ENCODE data around the gene FAM9A. TPM values are rescaled to one million over a fixed set of nuclear protein-coding genes. Genes with fewer than 3 reads are reported as not detected.
"Not testable (repeated sequence)": the region's sequence is repeated elsewhere in the genome, so short reads cannot be mapped to it uniquely, and the experiment has no call there.

FAM9A gene
- total RNA-seq, 2 donors from 2014 or later: not detected

DNA sequence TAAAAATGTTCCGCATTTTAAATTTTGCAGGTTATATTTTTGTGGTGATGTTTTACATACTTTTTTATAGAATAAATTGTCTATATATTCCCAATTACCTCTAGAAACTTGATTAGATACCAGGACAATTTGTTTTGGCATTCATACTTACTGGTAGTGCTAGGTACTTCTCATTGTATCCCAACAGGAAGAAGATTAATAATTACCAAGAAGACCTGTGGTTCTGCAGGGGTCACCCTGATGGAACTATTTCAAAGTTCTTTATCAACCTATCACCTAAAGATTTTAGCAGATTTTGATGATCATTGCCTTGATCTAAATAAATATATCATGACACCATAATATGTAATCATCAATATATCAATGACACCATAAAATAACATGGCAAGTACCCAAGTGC, 22.5 kb upstream of the FAM9A start:
- ATAC-seq (no peak), DNase-seq (ENCODE audit: low spot score) (no peak)
- Mint-ChIP-seq H3K27ac (no peak overlapping the region), H3K27me3 (peaks cover 14 to 23% of the 10 kb centered on the region in 2 donors), H3K4me1 (ENCODE audit: low read depth in 2 of 2) (no peaks in the 10 kb centered on the region), H3K36me3 (no peaks in the 10 kb centered on the region), H3K9me3 (no peaks in the 10 kb centered on the region), H3K4me3 (no peak overlapping the region)

DNA sequence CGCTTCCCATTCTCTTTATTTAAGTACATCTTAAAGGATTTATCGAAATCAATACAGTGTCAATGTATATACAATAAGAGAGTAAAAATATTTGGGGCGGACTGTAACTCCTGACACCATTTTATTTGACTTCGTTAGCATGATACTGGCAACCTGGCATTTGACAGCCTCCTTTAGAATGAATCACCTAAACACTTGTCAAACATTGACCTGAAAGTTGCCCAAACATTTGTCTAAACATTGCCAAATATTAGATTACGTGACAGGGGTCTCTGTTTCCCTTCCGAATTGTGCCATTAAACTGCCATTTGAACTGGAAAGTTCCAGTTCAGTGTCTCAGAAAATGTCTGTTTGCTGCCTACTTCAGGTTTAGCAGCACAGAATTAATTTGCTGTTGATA, 20.8 kb upstream of the FAM9A start:
- H3K27ac Mint-ChIP-seq: no peak overlapping the region
- DNase-seq (ENCODE audit: low spot score): no peak
- no peaks in the 10 kb centered on the region for H3K36me3 Mint-ChIP-seq
- no peaks in the 10 kb centered on the region for H3K9me3 Mint-ChIP-seq
- H3K4me1 Mint-ChIP-seq (ENCODE audit: low read depth in 2 of 2): no peaks in the 10 kb centered on the region
- H3K27me3 Mint-ChIP-seq: peaks cover 14 to 25% of the 10 kb centered on the region in 2 donors
- H3K4me3 Mint-ChIP-seq: no peak overlapping the region
- no peak for ATAC-seq

DNA sequence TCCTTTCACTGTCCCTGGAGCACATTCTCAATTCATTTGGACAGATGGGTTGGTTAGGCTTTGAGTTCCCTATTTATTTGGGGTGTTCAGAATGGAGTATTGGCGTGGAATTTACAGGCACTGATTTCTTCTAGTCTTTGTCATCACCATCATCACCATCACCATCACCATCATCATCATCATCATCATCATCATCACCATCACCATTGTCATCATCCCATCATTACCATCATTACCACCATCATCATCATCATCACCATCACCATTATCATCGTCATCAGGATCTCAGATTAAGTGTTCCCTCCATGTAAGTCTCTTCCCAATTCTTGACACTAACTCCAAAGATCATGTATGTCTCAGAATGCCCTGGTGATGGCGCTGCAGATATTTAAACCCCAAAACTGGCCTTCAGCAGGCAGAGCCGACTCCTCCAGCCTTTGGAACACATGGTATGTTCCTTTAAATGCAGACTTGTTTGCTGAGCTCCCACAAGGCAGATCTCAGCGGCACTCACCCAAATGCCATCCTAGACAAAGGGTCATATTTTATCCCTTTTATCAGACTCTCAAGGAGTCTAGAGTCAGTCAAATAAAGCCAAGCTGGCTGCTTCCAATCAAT, 19.8 kb upstream of the FAM9A start:
- Mint-ChIP-seq H3K9me3 (no peaks in the 10 kb centered on the region), H3K4me3 (no peak overlapping the region), H3K27ac (no peak overlapping the region), H3K4me1 (ENCODE audit: low read depth in 2 of 2) (no peaks in the 10 kb centered on the region), H3K27me3 (peaks cover 14 to 25% of the 10 kb centered on the region in 2 donors), H3K36me3 (no peaks in the 10 kb centered on the region)
- no peak for ATAC-seq
- no peak for DNase-seq (ENCODE audit: low spot score)

DNA sequence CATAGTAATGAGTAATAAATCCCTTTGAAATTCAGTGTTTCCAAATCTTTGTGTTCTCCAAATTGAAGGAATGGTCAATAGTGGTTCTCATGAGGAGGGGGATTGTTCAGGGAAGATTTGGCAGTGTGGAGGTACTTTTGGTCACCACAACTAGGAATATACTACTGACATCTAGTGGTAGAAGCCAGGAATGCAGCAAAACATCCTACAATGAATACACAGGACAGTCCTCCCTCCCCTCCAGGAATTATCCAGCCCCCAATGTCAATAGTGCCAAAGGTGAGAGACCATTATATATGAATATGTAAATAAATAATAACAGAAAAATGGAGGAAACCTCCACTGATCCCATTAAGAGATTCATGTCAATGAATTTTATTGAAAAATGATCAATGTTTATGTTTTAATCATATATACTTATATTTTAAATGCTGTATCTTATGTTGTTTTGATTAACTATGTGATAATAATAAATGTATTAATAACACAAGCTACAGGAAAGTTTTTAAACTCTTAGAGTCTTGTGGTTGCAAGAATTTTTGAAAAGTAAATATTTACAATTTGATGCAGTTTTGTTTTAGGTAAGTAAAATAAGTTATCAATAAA, 14.4 kb upstream of the FAM9A start:
- no peaks in the 10 kb centered on the region for H3K4me1 Mint-ChIP-seq (ENCODE audit: low read depth in 2 of 2)
- no peak overlapping the region for H3K27ac Mint-ChIP-seq
- H3K4me3 Mint-ChIP-seq: no peak overlapping the region
- no peak for DNase-seq (ENCODE audit: low spot score)
- H3K36me3 Mint-ChIP-seq: no peaks in the 10 kb centered on the region
- no peaks in the 10 kb centered on the region for H3K9me3 Mint-ChIP-seq
- no peak for ATAC-seq
- peaks cover 5 to 7% of the 10 kb centered on the region in 2 donors for H3K27me3 Mint-ChIP-seq

DNA sequence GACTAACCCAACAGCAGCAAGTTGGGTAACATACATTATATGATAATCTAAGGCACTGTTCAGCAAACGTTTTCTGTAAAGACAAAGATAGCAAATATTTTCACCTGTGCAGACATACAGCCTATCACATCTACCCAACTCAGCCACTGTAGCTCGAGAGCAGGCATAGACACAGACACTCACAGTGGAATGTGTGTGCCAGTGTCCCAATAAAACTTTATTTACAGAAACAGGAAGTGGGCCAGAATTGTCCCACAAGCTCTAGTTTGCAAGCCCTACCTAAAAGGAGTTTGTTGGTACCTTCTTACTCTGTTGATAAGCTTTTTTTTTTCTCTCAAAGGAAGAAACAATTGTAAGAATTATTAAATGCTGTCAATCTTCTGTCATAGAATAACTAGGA, 11.9 kb upstream of the FAM9A start:
- DNase-seq (ENCODE audit: low spot score): no peak
- H3K9me3 Mint-ChIP-seq: no peaks in the 10 kb centered on the region
- no peak for ATAC-seq
- no peak overlapping the region for H3K4me3 Mint-ChIP-seq
- H3K27me3 Mint-ChIP-seq: peaks cover 0 to 13% of the 10 kb centered on the region in 2 donors
- no peaks in the 10 kb centered on the region for H3K36me3 Mint-ChIP-seq
- H3K4me1 Mint-ChIP-seq (ENCODE audit: low read depth in 2 of 2): no peaks in the 10 kb centered on the region
- no peak overlapping the region for H3K27ac Mint-ChIP-seq

DNA sequence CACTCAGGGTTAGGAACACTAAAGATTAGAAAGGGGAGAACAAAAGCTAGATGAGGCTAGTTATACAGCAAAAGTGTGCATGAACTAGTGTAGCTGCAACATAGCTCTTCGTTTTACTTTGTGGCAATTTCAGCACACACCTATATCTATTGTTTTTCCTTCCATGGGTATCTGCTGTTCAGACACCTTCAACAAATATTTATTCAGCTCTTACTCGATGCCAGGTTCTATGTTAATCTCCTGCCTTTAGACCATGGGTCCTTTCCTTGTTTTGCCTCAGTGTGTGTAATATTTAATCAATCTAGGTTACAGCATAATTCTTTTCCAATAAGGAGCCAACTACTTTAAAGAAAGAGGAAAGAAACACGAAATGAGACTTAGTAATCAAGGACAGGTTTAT, 10.4 kb upstream of the FAM9A start:
- Mint-ChIP-seq H3K27ac (no peak overlapping the region), H3K4me3 (no peak overlapping the region), H3K4me1 (ENCODE audit: low read depth in 2 of 2) (no peaks in the 10 kb centered on the region), H3K9me3 (no peaks in the 10 kb centered on the region), H3K27me3 (peaks cover 6 to 20% of the 10 kb centered on the region in 2 donors), H3K36me3 (no peaks in the 10 kb centered on the region)
- no peak for ATAC-seq
- DNase-seq (ENCODE audit: low spot score): no peak

DNA sequence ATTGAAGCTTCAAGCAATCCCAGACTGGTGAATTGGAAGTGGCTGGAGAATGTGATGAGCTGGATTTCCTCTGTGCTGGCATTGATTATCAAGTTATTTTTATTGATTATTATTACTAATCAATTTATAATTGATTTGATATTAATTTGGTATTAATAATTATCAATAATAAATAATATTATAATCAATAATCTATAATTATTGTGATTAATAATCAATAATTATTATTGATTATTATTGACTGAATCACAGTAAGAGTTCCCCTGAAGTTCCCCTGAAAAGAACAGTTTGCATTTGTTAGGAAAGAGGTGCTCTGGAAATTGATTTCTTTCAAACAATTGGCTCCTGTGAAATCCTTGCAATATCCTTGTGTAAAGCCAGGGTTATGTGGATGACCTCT, 7.5 kb upstream of the FAM9A start:
- ATAC-seq (no peak), DNase-seq (ENCODE audit: low spot score) (no peak)
- Mint-ChIP-seq H3K27ac (no peak overlapping the region), H3K27me3 (peaks cover 18 to 24% of the 10 kb centered on the region in 2 donors), H3K36me3 (no peaks in the 10 kb centered on the region), H3K4me1 (ENCODE audit: low read depth in 2 of 2) (no peaks in the 10 kb centered on the region), H3K4me3 (no peak overlapping the region), H3K9me3 (no peaks in the 10 kb centered on the region)

DNA sequence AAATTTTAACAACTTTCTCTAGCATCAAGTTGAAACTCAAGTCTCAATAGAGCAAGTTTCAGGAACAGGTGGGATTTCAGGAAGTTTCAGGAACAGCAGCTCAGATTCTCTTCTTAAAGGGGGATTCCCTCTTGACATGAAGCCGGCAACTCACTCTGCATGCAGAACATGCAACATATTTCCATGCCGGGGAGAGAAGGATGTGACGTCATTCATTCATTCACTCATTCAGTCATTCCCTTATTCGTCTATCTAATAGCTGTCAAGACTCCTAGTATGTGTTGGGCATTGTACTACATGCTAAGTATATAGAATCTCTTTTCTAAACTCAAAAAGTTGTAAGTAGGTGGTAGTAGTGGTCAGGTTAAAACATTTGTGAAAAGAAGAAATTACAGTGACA, 4.8 kb upstream of the FAM9A start:
- Mint-ChIP-seq H3K9me3 (no peaks in the 10 kb centered on the region), H3K27ac (no peak overlapping the region), H3K36me3 (no peaks in the 10 kb centered on the region), H3K4me3 (no peak overlapping the region), H3K27me3 (peaks cover 20 to 24% of the 10 kb centered on the region in 2 donors), H3K4me1 (ENCODE audit: low read depth in 2 of 2) (no peaks in the 10 kb centered on the region)
- DNase-seq (ENCODE audit: low spot score) (no peak), ATAC-seq (no peak)

DNA sequence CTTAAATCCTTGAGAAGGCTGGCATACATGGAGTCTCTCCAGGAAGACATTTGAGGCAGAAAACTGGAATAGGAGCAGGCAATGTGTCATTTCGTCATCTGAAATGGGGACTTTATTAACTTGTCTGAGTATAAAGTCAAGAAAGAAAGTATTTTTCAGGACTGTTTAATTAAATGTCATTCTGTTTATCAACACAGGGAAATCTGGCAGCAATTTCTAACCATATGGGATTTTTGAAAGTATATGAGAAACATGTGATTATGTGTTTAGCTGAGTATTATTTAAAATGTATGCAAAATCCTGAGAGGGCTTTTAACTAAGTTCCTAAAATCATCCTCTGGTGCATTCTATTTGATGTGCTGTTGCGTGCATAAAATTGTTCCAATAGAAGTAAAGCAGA, 3.9 kb upstream of the FAM9A start:
- H3K9me3 Mint-ChIP-seq: no peaks in the 10 kb centered on the region
- H3K27me3 Mint-ChIP-seq: peaks cover 17 to 24% of the 10 kb centered on the region in 2 donors
- no peaks in the 10 kb centered on the region for H3K4me1 Mint-ChIP-seq (ENCODE audit: low read depth in 2 of 2)
- ATAC-seq (no peak), DNase-seq (ENCODE audit: low spot score) (no peak)
- no peak overlapping the region for H3K4me3 Mint-ChIP-seq
- H3K36me3 Mint-ChIP-seq: no peaks in the 10 kb centered on the region
- no peak overlapping the region for H3K27ac Mint-ChIP-seq

DNA sequence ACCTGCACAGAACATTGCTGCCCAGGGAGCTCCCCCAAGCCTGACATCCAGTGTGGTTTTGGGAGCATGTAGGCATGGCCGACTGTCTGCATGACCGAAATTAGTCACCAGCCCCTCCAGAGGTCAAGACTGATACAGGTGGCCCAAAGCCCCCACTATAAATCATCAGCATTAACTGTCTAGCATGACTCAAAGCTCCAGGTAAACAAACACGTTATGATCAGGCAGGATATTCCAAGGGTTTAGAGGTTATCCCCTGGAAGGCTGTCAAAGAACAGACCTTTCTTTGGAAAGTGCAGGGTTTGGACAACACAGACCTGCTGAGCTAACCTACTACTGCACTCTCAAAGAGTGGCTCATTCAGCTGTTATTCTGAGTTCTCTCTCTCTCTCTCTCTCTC, 2.1 kb upstream of the FAM9A start:
- Mint-ChIP-seq H3K27me3 (peaks cover 16 to 24% of the 10 kb centered on the region in 2 donors), H3K27ac (no peak overlapping the region), H3K9me3 (no peaks in the 10 kb centered on the region), H3K4me3 (no peak overlapping the region), H3K36me3 (no peaks in the 10 kb centered on the region), H3K4me1 (ENCODE audit: low read depth in 2 of 2) (no peaks in the 10 kb centered on the region)
- DNase-seq (ENCODE audit: low spot score) (no peak), ATAC-seq (no peak)

DNA sequence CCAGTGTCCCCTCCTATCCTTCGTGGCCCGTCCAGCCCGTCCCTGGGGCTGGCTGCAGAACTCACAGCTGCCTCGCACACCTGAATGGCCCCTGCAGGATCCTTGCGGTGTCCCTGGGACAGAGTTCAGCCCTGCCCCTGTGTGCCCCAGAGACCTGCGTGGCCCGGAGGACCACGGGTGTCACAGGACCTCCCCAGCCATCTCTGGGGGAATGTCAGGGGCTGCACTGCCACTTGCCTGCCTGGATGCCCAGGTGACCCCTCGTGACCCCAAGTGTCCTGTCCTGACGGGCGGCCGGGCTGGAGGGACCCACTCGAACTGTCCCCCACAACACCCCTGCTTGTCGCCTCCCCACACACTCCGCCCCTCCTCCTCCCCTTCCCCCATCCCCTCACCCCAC, 832 bp downstream of the FAM9A start:
- peaks cover 2 to 12% of the 10 kb centered on the region in 2 donors for H3K27me3 Mint-ChIP-seq
- peak in 1 of 2 donors; percentile 24 for ATAC-seq
- DNase-seq (ENCODE audit: low spot score); H3K4me3 Mint-ChIP-seq; H3K27ac Mint-ChIP-seq; H3K4me1 Mint-ChIP-seq (ENCODE audit: low read depth in 2 of 2); H3K36me3 Mint-ChIP-seq; H3K9me3 Mint-ChIP-seq: not testable (repeated sequence)

DNA sequence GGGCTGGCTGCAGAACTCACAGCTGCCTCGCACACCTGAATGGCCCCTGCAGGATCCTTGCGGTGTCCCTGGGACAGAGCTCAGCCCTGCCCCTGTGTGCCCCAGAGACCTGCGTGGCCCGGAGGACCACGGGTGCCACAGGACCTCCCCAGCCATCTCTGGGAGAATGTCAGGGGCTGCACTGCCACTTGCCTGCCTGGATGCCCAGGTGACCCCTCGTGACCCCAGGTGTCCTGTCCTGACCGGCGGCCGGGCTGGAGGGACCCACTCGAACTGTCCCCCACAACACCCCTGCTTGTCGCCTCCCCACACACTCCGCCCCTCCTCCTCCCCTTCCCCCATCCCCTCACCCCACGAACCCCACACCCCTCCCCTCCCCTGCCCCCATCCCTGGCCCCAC, 1.9 kb downstream of the FAM9A start:
- not testable (repeated sequence) for H3K36me3 Mint-ChIP-seq; DNase-seq (ENCODE audit: low spot score); H3K9me3 Mint-ChIP-seq; H3K27ac Mint-ChIP-seq; H3K4me1 Mint-ChIP-seq (ENCODE audit: low read depth in 2 of 2); H3K4me3 Mint-ChIP-seq; ATAC-seq
- peaks cover 8 to 23% of the 10 kb centered on the region in 2 donors for H3K27me3 Mint-ChIP-seq

DNA sequence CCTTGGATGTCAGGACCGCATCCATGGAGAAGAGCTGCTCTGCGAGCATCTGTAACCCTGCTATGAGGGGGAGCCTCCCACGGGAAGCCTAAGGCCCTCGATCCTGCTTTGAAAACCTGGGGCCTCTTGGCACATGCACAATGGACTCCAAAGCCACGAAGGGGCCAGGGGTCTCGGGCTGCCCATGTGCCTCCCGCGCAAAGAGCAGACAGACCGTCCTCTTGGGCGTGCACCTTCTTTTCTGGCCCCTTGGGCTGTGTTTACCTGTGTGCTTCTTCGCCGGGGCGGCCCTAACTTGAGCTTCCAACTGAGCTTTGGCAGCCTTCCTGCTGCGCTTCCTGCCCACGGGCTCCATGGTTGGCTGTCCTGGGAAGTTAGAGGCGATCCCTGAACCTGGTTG, 2.5 kb downstream of the FAM9A start:
- H3K9me3 Mint-ChIP-seq; H3K4me3 Mint-ChIP-seq; H3K27ac Mint-ChIP-seq; H3K4me1 Mint-ChIP-seq (ENCODE audit: low read depth in 2 of 2); DNase-seq (ENCODE audit: low spot score); ATAC-seq; H3K36me3 Mint-ChIP-seq: not testable (repeated sequence)
- H3K27me3 Mint-ChIP-seq: peaks cover 8 to 24% of the 10 kb centered on the region in 2 donors

DNA sequence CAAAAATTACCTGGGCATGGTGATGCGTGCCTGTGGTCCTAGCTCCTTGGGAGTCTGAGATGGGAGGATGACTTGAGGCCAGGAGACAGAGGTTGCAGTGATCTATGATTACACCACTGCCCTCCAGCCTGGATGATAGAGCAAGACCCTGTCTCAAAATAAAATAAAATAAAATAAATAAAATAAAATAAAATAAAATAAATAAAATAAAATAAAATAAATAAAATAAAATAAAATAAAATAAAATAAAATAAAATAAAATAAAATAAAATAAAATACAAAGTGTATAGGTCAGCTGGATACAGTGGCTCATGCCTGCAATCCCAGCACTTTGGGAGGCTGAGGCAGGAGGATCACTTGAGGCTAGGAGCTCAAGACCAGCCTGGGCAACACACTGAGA, 14.1 kb downstream of the FAM9A start:
- ATAC-seq: not testable (repeated sequence)

DNA sequence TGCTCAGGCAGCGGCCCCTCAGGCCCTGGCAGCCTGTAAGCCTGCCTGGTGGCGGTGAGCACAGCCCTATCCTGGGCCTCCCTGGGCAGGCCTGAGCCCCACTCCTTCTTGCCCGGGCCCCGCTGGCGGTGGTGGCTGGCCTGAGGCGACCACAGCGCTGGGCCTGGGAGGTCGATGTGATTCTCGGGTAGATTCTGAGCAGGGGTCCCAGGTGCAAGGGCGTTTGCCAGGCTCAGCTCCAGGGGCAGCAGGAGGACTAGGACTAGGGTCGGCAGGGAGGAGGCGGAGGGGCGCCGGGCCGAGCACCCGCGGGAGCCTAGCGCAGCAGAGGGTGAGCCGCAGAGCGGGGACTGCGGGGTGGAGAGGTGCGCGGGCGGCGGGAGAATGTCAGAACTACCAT, 17.0 kb downstream of the FAM9A start:
- no peak overlapping the region for H3K27ac Mint-ChIP-seq
- H3K9me3 Mint-ChIP-seq: no peaks in the 10 kb centered on the region
- DNase-seq (ENCODE audit: low spot score) (no peak), ATAC-seq (no peak)
- H3K4me3 Mint-ChIP-seq: no peak overlapping the region
- H3K36me3 Mint-ChIP-seq: no peaks in the 10 kb centered on the region
- peaks cover 4 to 13% of the 10 kb centered on the region in 2 donors for H3K4me1 Mint-ChIP-seq (ENCODE audit: low read depth in 2 of 2)
- H3K27me3 Mint-ChIP-seq: peaks cover 0 to 2% of the 10 kb centered on the region in 2 donors

More for the DNA sequence above, 14.1 kb downstream of the FAM9A start:
- not testable (repeated sequence) for DNase-seq (ENCODE audit: low spot score); H3K4me3 Mint-ChIP-seq; H3K27ac Mint-ChIP-seq; H3K9me3 Mint-ChIP-seq; H3K4me1 Mint-ChIP-seq (ENCODE audit: low read depth in 2 of 2); H3K27me3 Mint-ChIP-seq; H3K36me3 Mint-ChIP-seq

Data from natural killer cell treated with Interleukin-12 subunit alpha and Interleukin-12 subunit beta and Interleukin-15 and Interleukin-18, amount 100 ng/mL, for 72 hours (primary cell).